Measurements from ENCODE around the gene ATP6V0E1.
A peak's percentile ranks its signal among the peaks of the same experiment; 100 is the strongest.

DNA sequence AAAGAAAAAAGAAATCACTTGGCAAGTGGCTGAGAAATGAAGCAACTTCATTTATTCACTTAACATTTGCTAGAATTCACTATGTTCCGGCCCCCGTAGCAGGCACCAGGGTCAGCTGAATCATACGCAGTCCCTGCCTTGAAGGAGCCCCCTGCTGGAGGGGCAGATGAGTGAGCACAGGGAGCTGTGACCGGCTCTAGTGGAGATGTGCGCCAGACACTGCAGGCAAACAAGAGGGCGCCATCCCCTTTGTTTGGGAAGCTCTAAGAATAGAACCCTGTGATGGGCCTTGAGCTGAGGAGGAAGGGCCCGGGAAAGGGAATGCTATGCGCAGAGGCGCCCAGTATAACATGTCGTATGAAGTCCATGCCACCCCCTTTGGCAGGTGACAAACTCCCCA, 44.5 kb upstream of the ATP6V0E1 start:
- TF ChIP-seq, protein P1, sequence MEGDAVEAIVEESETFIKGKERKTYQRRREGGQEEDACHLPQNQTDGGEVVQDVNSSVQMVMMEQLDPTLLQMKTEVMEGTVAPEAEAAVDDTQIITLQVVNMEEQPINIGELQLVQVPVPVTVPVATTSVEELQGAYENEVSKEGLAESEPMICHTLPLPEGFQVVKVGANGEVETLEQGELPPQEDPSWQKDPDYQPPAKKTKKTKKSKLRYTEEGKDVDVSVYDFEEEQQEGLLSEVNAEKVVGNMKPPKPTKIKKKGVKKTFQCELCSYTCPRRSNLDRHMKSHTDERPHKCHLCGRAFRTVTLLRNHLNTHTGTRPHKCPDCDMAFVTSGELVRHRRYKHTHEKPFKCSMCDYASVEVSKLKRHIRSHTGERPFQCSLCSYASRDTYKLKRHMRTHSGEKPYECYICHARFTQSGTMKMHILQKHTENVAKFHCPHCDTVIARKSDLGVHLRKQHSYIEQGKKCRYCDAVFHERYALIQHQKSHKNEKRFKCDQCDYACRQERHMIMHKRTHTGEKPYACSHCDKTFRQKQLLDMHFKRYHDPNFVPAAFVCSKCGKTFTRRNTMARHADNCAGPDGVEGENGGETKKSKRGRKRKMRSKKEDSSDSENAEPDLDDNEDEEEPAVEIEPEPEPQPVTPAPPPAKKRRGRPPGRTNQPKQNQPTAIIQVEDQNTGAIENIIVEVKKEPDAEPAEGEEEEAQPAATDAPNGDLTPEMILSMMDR (IDR thresholded peaks at IDR 0.05), result peak in 3 of 4 experiments; percentile 30 to 39 (median 37)
- no peak for TF ChIP-seq POLR2A (IDR thresholded peaks at IDR 0.05)
- no peak for TF ChIP-seq POLR2AphosphoS5 (IDR thresholded peaks at IDR 0.05)

Measured in gastroesophageal sphincter (tissue), 3 donors.